ENCODE data around the gene GSDMA. TPM values are rescaled to one million over a fixed set of nuclear protein-coding genes. Genes with fewer than 3 reads are reported as not detected.

Gene GSDMA
- total RNA-seq, 4 donors from 2014 or later = 0.16 to 0.26 TPM; not detected in 2

DNA sequence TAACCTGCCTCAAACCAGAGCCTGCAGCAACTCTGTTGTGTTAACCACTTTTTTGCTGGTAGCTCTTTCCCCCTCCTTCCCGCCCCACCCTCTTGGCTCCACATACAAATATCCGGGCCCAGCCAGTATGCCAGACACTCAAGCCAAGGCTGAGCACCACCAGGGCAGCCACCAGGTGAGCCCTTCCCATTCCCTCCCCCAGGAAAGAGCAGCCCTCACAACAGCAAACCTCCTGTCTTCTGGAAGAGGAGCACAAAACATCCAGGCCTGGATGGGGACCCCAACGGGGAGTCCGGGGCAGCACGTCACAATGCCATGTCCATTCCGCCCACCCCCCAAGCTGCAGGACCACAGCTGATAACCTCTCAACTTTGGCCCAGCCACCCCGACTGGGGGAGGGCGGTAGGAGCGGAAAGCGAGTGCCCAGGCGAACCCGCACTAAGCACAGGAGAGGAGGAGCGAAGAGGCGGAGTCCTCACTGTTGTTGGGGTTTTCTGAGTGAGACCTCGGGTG lies 36.2 kb upstream of the GSDMA start:
- H3K4me3 ChIP-seq = peak overlapping the region; percentile 96 to 99 (median 98)
- H3K4me1 ChIP-seq = peaks cover 35 to 46% of the 10 kb centered on the region in 2 donors
- DNase-seq (no peak), ATAC-seq (no peak)
- H3K27me3 ChIP-seq = no peaks in the 10 kb centered on the region
- TF ChIP-seq POLR2A (IDR thresholded peaks at IDR 0.05) = no peak
- no peak for TF ChIP-seq CTCF (IDR thresholded peaks at IDR 0.05 in 4 of 5, conservative IDR thresholded peaks at IDR 0.05 in 1 of 5)
- H3K9me3 ChIP-seq = no peaks in the 10 kb centered on the region
- H3K27ac ChIP-seq = peak overlapping the region; percentile 90 to 99 (median 96)
- in situ Hi-C loops (cut with MboI; ENCODE audit: low sequenced_read_pairs in 4 of 4) (no loop called here), intact Hi-C loops (cut with DNase I; ENCODE audit: low total_unique reads) (loop anchor here (2.0 to 5.0 kb wide), 3 partner anchors 54 to 249 kb away; partner anchors contain the start of gene PSMD3)
- H3K36me3 ChIP-seq = peaks cover 0 to 23% of the 10 kb centered on the region in 2 donors

GRCh38 chr17:39927101-39927928 lies 35.5 kb upstream of the GSDMA start, which contains the start of the genes LRRC3C and ORMDL3:
Gene LRRC3C (plus strand): TSS chr17:39927732. CDS start chr17:39941524, 13,792 bp downstream.
Gene ORMDL3 (minus strand): TSS chr17:39927601. CDS start chr17:39924203, 3,398 bp downstream.
- Histone ChIP-seq H3K27me3 (no peaks in the 10 kb centered on the region), H3K27ac (peak within 1 kb of the TSS; percentile 90 to 99 (median 96)), H3K36me3 (peaks cover 0 to 16% of the 10 kb centered on the region in 2 donors), H3K9me3 (no peaks in the 10 kb centered on the region), H3K4me3 (peak within 1 kb of the TSS; percentile 96 to 99 (median 98)), H3K4me1 (peaks cover 35 to 46% of the 10 kb centered on the region in 2 donors)
- DNase-seq = peak; percentile 89 to 91
- peak; percentile 77 to 82 for ATAC-seq
- in situ Hi-C loops (cut with MboI; ENCODE audit: low sequenced_read_pairs in 4 of 4) (no loop called here), intact Hi-C loops (cut with DNase I; ENCODE audit: low total_unique reads) (loop anchor here (2.0 to 5.0 kb wide), 3 partner anchors 53 to 250 kb away; partner anchors contain the start of gene PSMD3)
- TF ChIP-seq POLR2A (IDR thresholded peaks at IDR 0.05) = peak; percentile 67 to 84
- peak in 1 of 5 experiments; percentile 11 for TF ChIP-seq CTCF (IDR thresholded peaks at IDR 0.05 in 4 of 5, conservative IDR thresholded peaks at IDR 0.05 in 1 of 5)

DNA sequence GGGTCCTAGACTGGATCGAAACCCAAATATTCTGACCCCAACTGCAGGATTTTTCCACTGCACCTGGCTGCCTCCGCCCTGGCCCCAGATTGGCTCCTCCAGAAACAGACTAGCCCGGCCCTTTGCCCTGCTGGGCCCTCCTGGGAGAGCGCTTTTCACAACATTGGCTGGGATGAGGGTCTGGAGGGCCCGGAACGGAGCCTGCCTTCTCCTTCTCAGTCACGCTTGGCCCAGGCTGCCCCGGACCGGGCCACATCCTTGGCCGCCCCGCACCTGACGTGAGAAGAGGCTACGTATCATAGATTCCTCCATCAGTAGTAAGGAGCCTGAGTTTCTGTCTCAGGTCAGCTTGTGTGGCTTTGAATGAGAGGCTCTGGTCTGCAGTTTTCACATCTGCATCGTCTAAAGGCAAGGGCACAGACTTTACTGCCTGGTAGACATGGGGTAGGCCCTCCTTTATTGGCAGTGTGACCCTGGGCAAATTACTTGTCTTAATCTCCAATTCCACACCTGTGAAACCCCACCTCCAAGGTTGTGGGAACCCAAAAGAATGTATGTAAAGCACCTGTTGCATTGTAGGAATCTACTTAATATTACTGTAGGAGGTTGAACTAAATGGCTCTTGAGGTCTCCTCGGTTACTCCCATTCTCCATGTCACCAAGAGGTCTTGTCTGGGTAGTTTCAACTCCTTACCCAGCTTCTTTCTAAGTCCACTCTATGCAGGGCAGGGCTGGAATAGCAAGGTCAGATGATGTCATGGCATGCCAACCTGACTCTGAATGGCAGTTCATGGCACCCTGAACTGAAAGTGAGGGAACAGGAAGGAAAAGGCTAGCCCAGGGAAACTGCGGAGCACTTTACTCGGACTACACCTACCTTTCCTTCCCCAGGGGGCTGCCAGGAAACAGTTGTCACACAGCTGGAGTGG lies 34.6 kb upstream of the GSDMA start:
- Histone ChIP-seq H3K27me3 (no peaks in the 10 kb centered on the region), H3K27ac (peak overlapping the region; percentile 90 to 99 (median 96)), H3K4me3 (peak overlapping the region; percentile 96 to 99 (median 98)), H3K4me1 (peaks cover 35 to 46% of the 10 kb centered on the region in 2 donors), H3K9me3 (no peaks in the 10 kb centered on the region), H3K36me3 (peaks cover 0 to 7% of the 10 kb centered on the region in 2 donors)
- peak; percentile 19 to 58 for DNase-seq
- ATAC-seq = peak; percentile 20 to 34
- in situ Hi-C loops (cut with MboI; ENCODE audit: low sequenced_read_pairs in 4 of 4) = no loop called here
- TF ChIP-seq POLR2A (IDR thresholded peaks at IDR 0.05) (peak in 1 of 2 donors; percentile 8), CTCF (IDR thresholded peaks at IDR 0.05 in 4 of 5, conservative IDR thresholded peaks at IDR 0.05 in 1 of 5) (no peak)
- intact Hi-C loops (cut with DNase I; ENCODE audit: low total_unique reads) = loop anchor here (2.0 to 5.0 kb wide), 3 partner anchors 53 to 251 kb away; partner anchors contain the start of gene PSMD3
